HepG2 (cell line): ENCODE measurements around the gene FAM20C. TPM values are rescaled to one million over a fixed set of nuclear protein-coding genes. Genes with fewer than 3 reads are reported as not detected.

Experiments used
- ETV5 ChIP-seq: IDR thresholded peaks from 2 replicates; pipeline ENCODE4 v1.6.1; 2018; ENCODE audit warnings: missing biosample characterization, missing genetic modification reagents, inconsistent platforms, borderline replicate concordance
- IKZF1 ChIP-seq: fragments of 450-650 bp; IDR thresholded peaks from 2 replicates; pipeline ENCODE4 v1.7.1; 2016
- MBNL3 ChIP-seq: fragments of 250-450 bp; sonication (Bioruptor Pico); conservative IDR thresholded peaks from 2 replicates; pipeline ENCODE4 v1.8.0; 2022; ENCODE audit warnings: mild to moderate bottlenecking, inconsistent platforms
- MIER3 ChIP-seq: IDR thresholded peaks from 2 replicates; pipeline ENCODE4 v1.6.1; 2016; ENCODE audit warnings: missing compliant biosample characterization, borderline replicate concordance
- NR2C2 ChIP-seq: sonication (generic); formaldehyde crosslinking; IDR thresholded peaks from 2 replicates; pipeline ENCODE4 v1.4.0; 2020; ENCODE audit warnings: missing genetic modification reagents, mild to moderate bottlenecking, moderate library complexity, borderline replicate concordance
- ZBTB42 ChIP-seq: sonication (generic); formaldehyde crosslinking; IDR thresholded peaks from 2 replicates; pipeline ENCODE4 v1.5.0; 2020; ENCODE audit warnings: mild to moderate bottlenecking, missing genetic modification reagents
- ZNF766 ChIP-seq: sonication (generic); formaldehyde crosslinking; IDR thresholded peaks from 2 replicates; pipeline ENCODE4 v1.5.0; 2020; ENCODE audit warnings: missing genetic modification reagents, borderline replicate concordance
- polyA plus RNA-seq, 8 experiments: library from polyadenylated mRNA; depleted of rRNA in 3 of 8; stranded (reverse) in 7 of 8; unstranded in 1 of 8; fragments of >200 nt; fragmentation: Illumina TruSeq in 4 of 8; extraction: Trizol in 4 of 8; gene quantifications; 2 replicates each; pipeline versions ENCODE4 v1.2.1 to v1.2.3, GENCODE V29; 2011 to 2016; ENCODE audit warnings: low read depth in 4 of 8, missing spikeins in 1 of 8, mixed read lengths in 1 of 8; ENCODE audit not compliant: insufficient read depth in 1 of 8
- total RNA-seq, 5 experiments: library from RNA; depleted of rRNA; stranded (reverse); fragments of >200 nt; fragmentation: Illumina TruSeq; extraction: Trizol; gene quantifications; 2 replicates each; pipeline ENCODE4 v1.2.3, GENCODE V29; 2016; ENCODE audit warnings: low read depth in 1 of 5
- TF ChIP-seq, protein P1 (sequence below): sonication (generic); formaldehyde crosslinking; conservative IDR thresholded peaks from 2 replicates; pipeline ENCODE4 v1.4.0; 2020; ENCODE audit warnings: missing genetic modification reagents
- TF ChIP-seq, protein P2 (sequence below): sonication (generic); formaldehyde crosslinking; IDR thresholded peaks from 2 replicates; pipeline ENCODE4 v1.4.0; 2020; ENCODE audit warnings: missing genetic modification reagents, borderline replicate concordance
- TF ChIP-seq, protein P3 (sequence below): sonication (generic); formaldehyde crosslinking; IDR thresholded peaks from 2 replicates; pipeline ENCODE4 v1.5.0; 2020; ENCODE audit warnings: missing genetic modification reagents
- TF ChIP-seq, protein P4 (sequence below): sonication (generic); formaldehyde crosslinking; IDR thresholded peaks from 2 replicates; pipeline ENCODE4 v1.4.0; 2020; ENCODE audit warnings: missing genetic modification reagents, borderline replicate concordance

The FAM20C gene
- total and polyA plus RNA-seq, 2 of the 13 experiments (the other 11 are each of a cell fraction or from before 2014, with no cell fraction given), result 11.9 to 19.9 TPM

DNA sequence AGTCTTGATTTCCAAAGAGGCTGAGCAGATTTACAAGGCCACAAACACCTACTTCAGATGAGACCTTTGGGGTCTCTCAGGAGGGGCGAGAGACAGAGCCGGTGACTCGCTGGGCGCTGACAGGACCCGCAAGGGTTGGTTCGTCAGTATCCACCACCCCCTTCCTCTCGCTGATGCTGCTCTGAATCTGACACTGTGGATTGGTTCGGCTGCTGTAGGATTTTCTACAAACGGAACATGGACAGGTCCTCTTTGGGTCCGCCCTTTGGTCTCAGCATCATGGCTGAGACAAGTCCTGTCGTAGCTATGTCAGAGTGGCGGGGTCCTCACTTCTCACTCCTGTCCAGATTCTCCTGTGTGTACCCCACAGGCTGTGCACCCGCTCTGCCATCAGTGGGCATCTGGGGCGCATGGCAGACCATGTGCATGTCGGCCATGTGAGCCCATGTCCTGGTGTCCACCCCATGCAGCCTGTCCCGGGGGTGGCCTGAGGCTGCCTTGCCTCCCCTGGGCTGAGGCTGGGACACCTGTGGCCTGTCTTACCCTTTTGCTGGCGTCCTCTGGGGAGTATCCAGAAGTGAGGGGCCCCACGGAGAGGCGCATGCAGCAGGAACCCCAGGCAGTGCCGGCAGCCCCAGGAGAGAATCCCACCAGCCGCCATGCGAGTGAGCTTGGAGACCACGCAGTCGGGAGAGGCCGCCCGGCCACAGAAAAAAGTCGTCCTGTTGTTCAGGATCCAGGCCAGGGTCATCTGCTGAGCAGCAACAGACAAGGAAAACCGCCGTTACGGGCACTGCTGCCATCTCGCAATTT is 21.6 kb upstream of the FAM20C start (continued):
- TF ChIP-seq, protein P1, sequence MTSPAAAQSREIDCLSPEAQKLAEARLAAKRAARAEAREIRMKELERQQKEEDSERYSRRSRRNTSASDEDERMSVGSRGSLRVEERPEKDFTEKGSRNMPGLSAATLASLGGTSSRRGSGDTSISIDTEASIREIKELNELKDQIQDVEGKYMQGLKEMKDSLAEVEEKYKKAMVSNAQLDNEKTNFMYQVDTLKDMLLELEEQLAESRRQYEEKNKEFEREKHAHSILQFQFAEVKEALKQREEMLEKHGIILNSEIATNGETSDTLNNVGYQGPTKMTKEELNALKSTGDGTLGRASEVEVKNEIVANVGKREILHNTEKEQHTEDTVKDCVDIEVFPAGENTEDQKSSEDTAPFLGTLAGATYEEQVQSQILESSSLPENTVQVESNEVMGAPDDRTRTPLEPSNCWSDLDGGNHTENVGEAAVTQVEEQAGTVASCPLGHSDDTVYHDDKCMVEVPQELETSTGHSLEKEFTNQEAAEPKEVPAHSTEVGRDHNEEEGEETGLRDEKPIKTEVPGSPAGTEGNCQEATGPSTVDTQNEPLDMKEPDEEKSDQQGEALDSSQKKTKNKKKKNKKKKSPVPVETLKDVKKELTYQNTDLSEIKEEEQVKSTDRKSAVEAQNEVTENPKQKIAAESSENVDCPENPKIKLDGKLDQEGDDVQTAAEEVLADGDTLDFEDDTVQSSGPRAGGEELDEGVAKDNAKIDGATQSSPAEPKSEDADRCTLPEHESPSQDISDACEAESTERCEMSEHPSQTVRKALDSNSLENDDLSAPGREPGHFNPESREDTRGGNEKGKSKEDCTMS, result no peak
- no peak for TF ChIP-seq MBNL3 (CRISPR knock-in tag)
- TF ChIP-seq ETV5, result no peak
- TF ChIP-seq, protein P2, sequence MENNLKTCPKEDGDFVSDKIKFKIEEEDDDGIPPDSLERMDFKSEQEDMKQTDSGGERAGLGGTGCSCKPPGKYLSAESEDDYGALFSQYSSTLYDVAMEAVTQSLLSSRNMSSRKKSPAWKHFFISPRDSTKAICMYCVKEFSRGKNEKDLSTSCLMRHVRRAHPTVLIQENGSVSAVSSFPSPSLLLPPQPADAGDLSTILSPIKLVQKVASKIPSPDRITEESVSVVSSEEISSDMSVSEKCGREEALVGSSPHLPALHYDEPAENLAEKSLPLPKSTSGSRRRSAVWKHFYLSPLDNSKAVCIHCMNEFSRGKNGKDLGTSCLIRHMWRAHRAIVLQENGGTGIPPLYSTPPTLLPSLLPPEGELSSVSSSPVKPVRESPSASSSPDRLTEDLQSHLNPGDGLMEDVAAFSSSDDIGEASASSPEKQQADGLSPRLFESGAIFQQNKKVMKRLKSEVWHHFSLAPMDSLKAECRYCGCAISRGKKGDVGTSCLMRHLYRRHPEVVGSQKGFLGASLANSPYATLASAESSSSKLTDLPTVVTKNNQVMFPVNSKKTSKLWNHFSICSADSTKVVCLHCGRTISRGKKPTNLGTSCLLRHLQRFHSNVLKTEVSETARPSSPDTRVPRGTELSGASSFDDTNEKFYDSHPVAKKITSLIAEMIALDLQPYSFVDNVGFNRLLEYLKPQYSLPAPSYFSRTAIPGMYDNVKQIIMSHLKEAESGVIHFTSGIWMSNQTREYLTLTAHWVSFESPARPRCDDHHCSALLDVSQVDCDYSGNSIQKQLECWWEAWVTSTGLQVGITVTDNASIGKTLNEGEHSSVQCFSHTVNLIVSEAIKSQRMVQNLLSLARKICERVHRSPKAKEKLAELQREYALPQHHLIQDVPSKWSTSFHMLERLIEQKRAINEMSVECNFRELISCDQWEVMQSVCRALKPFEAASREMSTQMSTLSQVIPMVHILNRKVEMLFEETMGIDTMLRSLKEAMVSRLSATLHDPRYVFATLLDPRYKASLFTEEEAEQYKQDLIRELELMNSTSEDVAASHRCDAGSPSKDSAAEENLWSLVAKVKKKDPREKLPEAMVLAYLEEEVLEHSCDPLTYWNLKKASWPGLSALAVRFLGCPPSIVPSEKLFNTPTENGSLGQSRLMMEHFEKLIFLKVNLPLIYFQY (CRISPR knock-in tag), result no peak
- no peak for TF ChIP-seq IKZF1
- TF ChIP-seq, protein P3, sequence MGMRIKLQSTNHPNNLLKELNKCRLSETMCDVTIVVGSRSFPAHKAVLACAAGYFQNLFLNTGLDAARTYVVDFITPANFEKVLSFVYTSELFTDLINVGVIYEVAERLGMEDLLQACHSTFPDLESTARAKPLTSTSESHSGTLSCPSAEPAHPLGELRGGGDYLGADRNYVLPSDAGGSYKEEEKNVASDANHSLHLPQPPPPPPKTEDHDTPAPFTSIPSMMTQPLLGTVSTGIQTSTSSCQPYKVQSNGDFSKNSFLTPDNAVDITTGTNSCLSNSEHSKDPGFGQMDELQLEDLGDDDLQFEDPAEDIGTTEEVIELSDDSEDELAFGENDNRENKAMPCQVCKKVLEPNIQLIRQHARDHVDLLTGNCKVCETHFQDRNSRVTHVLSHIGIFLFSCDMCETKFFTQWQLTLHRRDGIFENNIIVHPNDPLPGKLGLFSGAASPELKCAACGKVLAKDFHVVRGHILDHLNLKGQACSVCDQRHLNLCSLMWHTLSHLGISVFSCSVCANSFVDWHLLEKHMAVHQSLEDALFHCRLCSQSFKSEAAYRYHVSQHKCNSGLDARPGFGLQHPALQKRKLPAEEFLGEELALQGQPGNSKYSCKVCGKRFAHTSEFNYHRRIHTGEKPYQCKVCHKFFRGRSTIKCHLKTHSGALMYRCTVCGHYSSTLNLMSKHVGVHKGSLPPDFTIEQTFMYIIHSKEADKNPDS (CRISPR knock-in tag), result no peak
- TF ChIP-seq NR2C2 (CRISPR knock-in tag), result no peak
- TF ChIP-seq ZBTB42 (CRISPR knock-in tag), result no peak
- TF ChIP-seq ZNF766, result no peak
- TF ChIP-seq MIER3, result no peak
- TF ChIP-seq, protein P4, sequence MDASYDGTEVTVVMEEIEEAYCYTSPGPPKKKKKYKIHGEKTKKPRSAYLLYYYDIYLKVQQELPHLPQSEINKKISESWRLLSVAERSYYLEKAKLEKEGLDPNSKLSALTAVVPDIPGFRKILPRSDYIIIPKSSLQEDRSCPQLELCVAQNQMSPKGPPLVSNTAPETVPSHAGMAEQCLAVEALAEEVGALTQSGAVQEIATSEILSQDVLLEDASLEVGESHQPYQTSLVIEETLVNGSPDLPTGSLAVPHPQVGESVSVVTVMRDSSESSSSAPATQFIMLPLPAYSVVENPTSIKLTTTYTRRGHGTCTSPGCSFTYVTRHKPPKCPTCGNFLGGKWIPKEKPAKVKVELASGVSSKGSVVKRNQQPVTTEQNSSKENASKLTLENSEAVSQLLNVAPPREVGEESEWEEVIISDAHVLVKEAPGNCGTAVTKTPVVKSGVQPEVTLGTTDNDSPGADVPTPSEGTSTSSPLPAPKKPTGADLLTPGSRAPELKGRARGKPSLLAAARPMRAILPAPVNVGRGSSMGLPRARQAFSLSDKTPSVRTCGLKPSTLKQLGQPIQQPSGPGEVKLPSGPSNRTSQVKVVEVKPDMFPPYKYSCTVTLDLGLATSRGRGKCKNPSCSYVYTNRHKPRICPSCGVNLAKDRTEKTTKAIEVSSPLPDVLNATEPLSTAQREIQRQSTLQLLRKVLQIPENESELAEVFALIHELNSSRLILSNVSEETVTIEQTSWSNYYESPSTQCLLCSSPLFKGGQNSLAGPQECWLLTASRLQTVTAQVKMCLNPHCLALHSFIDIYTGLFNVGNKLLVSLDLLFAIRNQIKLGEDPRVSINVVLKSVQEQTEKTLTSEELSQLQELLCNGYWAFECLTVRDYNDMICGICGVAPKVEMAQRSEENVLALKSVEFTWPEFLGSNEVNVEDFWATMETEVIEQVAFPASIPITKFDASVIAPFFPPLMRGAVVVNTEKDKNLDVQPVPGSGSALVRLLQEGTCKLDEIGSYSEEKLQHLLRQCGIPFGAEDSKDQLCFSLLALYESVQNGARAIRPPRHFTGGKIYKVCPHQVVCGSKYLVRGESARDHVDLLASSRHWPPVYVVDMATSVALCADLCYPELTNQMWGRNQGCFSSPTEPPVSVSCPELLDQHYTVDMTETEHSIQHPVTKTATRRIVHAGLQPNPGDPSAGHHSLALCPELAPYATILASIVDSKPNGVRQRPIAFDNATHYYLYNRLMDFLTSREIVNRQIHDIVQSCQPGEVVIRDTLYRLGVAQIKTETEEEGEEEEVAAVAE (CRISPR knock-in tag), result no peak
